ENCODE results near the gene LPAR3. TPM values are rescaled to one million over a fixed set of nuclear protein-coding genes. Genes with fewer than 3 reads are reported as not detected.

The LPAR3 gene
- total and polyA plus RNA-seq, 2 donors (not counting 1 experiment from before 2014, with no cell fraction given) = 1.8 to 7.6 TPM

DNA sequence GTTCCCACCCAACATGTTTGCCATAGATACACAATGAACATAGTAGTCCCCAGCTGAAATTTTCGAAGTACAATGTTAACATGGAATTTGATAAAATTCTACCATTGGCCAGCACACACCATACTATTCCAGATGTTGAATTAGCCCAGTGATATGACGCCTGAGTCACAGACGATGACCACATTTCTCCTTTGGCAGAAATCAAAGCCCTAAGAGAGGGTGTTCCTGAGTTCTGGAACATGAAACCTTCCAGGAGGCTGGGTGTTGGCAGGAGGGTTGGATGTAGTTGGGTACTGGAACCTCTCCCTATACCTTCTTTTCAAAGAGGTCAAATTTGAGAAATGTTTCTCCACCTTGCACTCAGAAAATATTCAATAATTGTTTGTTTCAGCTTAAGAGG is 37.8 kb downstream of the LPAR3 start:
- Histone ChIP-seq H3K27me3 (ENCODE audit: control insufficient read depth, insufficient read depth, low read length) (no peaks in the 10 kb centered on the region), H3K79me2 (ENCODE audit: control insufficient read depth, insufficient read depth, low read length) (no peaks in the 10 kb centered on the region), H3K9ac (ENCODE audit: insufficient read depth, low read length) (no peak overlapping the region), H2AFZ (ENCODE audit: low read length) (no peak overlapping the region), H3K4me3 (replicated peaks in 1 of 4; ENCODE audit: control extremely low read depth in 1 of 4, insufficient read depth in 1 of 4, low read depth in 3 of 4, low read length in 4 of 4) (no peak overlapping the region), H3K4me1 (ENCODE audit: control insufficient read depth, extremely low read depth, insufficient read depth, low read length) (peaks cover 11% of the 10 kb centered on the region), H3K27ac (ENCODE audit: insufficient read depth, low read length) (peak overlapping the region; percentile 19), H3K36me3 (ENCODE audit: control insufficient read depth, insufficient read depth, low read length) (no peaks in the 10 kb centered on the region), H4K20me1 (ENCODE audit: control insufficient read depth, extremely low read depth, insufficient read depth, low read length) (no peaks in the 10 kb centered on the region), H3K9me3 (ENCODE audit: control insufficient read depth, insufficient read depth, low read depth, low read length) (no peaks in the 10 kb centered on the region), H3K4me2 (ENCODE audit: extremely low read depth, insufficient read depth, low read length) (no peak overlapping the region)
- TF ChIP-seq EZH2 (IDR thresholded peaks at IDR 0.05; ENCODE audit: low read length, missing control alignments) = no peak
- no peak for TF ChIP-seq CTCF (conservative IDR thresholded peaks at IDR 0.05 in 1 of 2, IDR thresholded peaks at IDR 0.05 in 1 of 2; ENCODE audit: low read depth in 1 of 2, low read length in 2 of 2)
- peak; percentile 36 to 66 for DNase-seq (ENCODE audit: low read depth in 2 of 2)

DNA sequence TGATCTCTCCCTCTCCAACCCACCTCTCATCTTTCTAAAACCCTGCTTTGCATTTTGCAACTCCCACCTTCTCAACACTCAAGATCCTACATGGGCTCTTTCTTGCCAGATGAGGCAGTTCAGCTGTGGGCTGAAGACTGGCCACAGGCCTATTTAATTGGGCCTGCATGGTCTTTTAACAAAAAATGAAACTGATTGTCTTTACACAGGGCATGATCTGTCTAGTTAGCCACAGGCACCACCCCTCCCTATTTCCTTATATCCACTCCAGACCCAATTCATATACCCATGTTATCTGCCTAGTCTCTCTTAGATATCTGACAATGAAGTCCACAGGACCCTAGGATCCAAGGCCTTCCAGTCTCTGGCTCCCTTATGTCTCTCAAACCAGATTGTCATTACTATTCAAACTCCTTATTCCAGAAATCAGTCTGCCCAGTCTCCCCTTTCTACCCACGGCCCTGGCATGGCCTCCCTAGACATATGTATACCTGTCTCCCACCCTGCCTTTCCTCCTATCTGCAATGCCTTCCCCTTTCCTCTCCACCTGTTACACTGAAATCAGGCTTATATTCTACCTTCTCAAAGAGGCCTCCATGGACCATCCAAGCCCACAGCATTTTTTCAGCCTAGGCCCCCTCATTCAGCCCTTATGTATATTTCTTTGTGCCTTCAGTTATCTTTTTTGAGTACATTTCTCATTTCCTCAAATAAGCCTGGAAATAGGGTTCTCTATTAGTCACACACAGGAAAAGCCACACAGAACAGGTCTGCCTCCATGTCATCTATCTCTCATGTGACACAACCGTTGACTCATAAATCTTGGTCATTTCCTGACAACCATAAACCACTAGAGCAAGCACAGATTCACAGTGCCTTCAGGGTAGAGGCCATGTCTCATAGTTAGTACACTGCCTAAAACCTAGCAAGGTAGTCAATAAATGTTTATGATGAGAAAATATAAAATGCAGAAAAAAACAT is 39.0 kb downstream of the LPAR3 start:
- Histone ChIP-seq H2AFZ (ENCODE audit: low read length) (no peak overlapping the region), H4K20me1 (ENCODE audit: control insufficient read depth, extremely low read depth, insufficient read depth, low read length) (no peaks in the 10 kb centered on the region), H3K36me3 (ENCODE audit: control insufficient read depth, insufficient read depth, low read length) (no peaks in the 10 kb centered on the region), H3K4me2 (ENCODE audit: extremely low read depth, insufficient read depth, low read length) (no peak overlapping the region), H3K4me3 (replicated peaks in 1 of 4; ENCODE audit: control extremely low read depth in 1 of 4, insufficient read depth in 1 of 4, low read depth in 3 of 4, low read length in 4 of 4) (no peak overlapping the region), H3K79me2 (ENCODE audit: control insufficient read depth, insufficient read depth, low read length) (no peaks in the 10 kb centered on the region), H3K27me3 (ENCODE audit: control insufficient read depth, insufficient read depth, low read length) (no peaks in the 10 kb centered on the region), H3K9me3 (ENCODE audit: control insufficient read depth, insufficient read depth, low read depth, low read length) (no peaks in the 10 kb centered on the region), H3K27ac (ENCODE audit: insufficient read depth, low read length) (peak overlapping the region; percentile 19), H3K4me1 (ENCODE audit: control insufficient read depth, extremely low read depth, insufficient read depth, low read length) (peaks cover 11% of the 10 kb centered on the region), H3K9ac (ENCODE audit: insufficient read depth, low read length) (no peak overlapping the region)
- DNase-seq (ENCODE audit: low read depth in 2 of 2) = peak; percentile 49 to 83
- TF ChIP-seq EZH2 (IDR thresholded peaks at IDR 0.05; ENCODE audit: low read length, missing control alignments) = no peak
- no peak for TF ChIP-seq CTCF (conservative IDR thresholded peaks at IDR 0.05 in 1 of 2, IDR thresholded peaks at IDR 0.05 in 1 of 2; ENCODE audit: low read depth in 1 of 2, low read length in 2 of 2)

DNA sequence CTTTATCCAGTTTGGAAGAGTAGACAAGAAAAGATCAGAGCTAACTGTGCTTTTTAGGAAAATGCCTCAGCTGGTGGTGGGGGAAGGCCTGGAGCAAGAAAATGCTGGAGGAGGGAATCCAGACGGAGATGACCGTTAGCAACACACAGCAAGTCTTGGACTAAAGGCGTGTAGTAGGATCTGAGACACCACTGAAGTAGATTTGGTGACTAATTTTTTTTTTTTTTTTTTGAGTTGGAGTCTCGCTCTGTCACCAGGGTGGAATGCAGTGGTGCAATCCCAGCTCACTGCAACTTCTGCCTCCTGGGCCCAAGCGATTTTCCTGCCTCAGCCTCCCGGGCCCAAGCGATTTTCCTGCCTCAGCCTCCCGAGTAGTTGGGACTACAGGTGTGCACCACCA is 41.2 kb downstream of the LPAR3 start:
- no peak overlapping the region for H3K9ac ChIP-seq (ENCODE audit: insufficient read depth, low read length)
- no peaks in the 10 kb centered on the region for H3K79me2 ChIP-seq (ENCODE audit: control insufficient read depth, insufficient read depth, low read length)
- H3K4me3 ChIP-seq (replicated peaks in 1 of 4; ENCODE audit: control extremely low read depth in 1 of 4, insufficient read depth in 1 of 4, low read depth in 3 of 4, low read length in 4 of 4) = no peak overlapping the region
- H3K36me3 ChIP-seq (ENCODE audit: control insufficient read depth, insufficient read depth, low read length) = no peaks in the 10 kb centered on the region
- peak overlapping the region; percentile 24 for H3K27ac ChIP-seq (ENCODE audit: insufficient read depth, low read length)
- no peaks in the 10 kb centered on the region for H4K20me1 ChIP-seq (ENCODE audit: control insufficient read depth, extremely low read depth, insufficient read depth, low read length)
- H3K4me1 ChIP-seq (ENCODE audit: control insufficient read depth, extremely low read depth, insufficient read depth, low read length) = peaks cover 17% of the 10 kb centered on the region
- H3K4me2 ChIP-seq (ENCODE audit: extremely low read depth, insufficient read depth, low read length) = peak overlapping the region; percentile 9
- H2AFZ ChIP-seq (ENCODE audit: low read length) = no peak overlapping the region
- no peaks in the 10 kb centered on the region for H3K27me3 ChIP-seq (ENCODE audit: control insufficient read depth, insufficient read depth, low read length)
- H3K9me3 ChIP-seq (ENCODE audit: control insufficient read depth, insufficient read depth, low read depth, low read length) = no peaks in the 10 kb centered on the region
- TF ChIP-seq CTCF (conservative IDR thresholded peaks at IDR 0.05 in 1 of 2, IDR thresholded peaks at IDR 0.05 in 1 of 2; ENCODE audit: low read depth in 1 of 2, low read length in 2 of 2) (no peak), EZH2 (IDR thresholded peaks at IDR 0.05; ENCODE audit: low read length, missing control alignments) (no peak)
- peak; percentile 88 to 90 for DNase-seq (ENCODE audit: low read depth in 2 of 2)

Measured in fibroblast of lung (primary cell).